Endothelial cell of umbilical vein (primary cell): ENCODE measurements around the gene PLCH1. TPM values are rescaled to one million over a fixed set of nuclear protein-coding genes. Genes with fewer than 3 reads are reported as not detected.

Experiments used
- BruUV-seq: library from RNA; stranded (reverse); fragments of 400-500 nt; replicated peaks from 2 replicates; lab custom pipeline; 2021; lab: Mats Ljungman, UMichigan
- CTCF ChIA-PET: fragments of 300-600, 350-600 bp; sonication (Branson Sonifier 250); formaldehyde crosslinking; loops from one replicate; lab custom pipeline; 2021; ENCODE audit warnings: antibody characterized with exemption, inconsistent platforms; lab: Charles Lee
- POLR2A ChIA-PET: fragments of 300-600, 350-600 bp; sonication (Branson Sonifier 250); formaldehyde crosslinking; loops from one replicate; lab custom pipeline; 2021; ENCODE audit warnings: antibody characterized with exemption, inconsistent platforms; lab: Charles Lee
- DNase-seq: peaks from one replicate; pipeline ENCODE4 v3.0.0-alpha.2; 2011; ENCODE audit warnings: low read depth, low spot score
- FAIRE-seq: peaks from 2 replicates; lab custom pipeline; 2011; peaks lifted over from hg19 to GRCh38; lab: Jason Lieb, UNC
- H2AFZ ChIP-seq: 2 replicates; pipeline ENCODE4 v1.6.0; 2012; ENCODE audit warnings: low read depth, low read length, control low read depth, inconsistent platforms
- H3K27ac ChIP-seq: 2 replicates; pipeline ENCODE4 v1.5.1; 2011; ENCODE audit warnings: low read depth, mild to moderate bottlenecking, control low read depth, low read length, moderate library complexity; ENCODE audit not compliant: insufficient read depth
- H3K27me3 ChIP-seq, 2 experiments: 2 replicates each; pipeline versions ENCODE4 v1.6.0 to v1.6.1; 2011; ENCODE audit warnings: low read length in 2 of 2, mixed read lengths in 1 of 2; ENCODE audit not compliant: control insufficient read depth in 2 of 2, insufficient read depth in 2 of 2
- H3K36me3 ChIP-seq, 2 experiments: 2 replicates in 1 of 2; 3 replicates in 1 of 2; pipeline ENCODE4 v1.5.1; 2011; ENCODE audit warnings: low read length in 2 of 2, mild to moderate bottlenecking in 1 of 2, moderate library complexity in 1 of 2; ENCODE audit not compliant: control insufficient read depth in 2 of 2, insufficient read depth in 2 of 2; ENCODE audit errors: extremely low read depth in 1 of 2
- H3K4me1 ChIP-seq: 3 replicates; pipeline ENCODE4 v1.5.1; 2011; ENCODE audit warnings: mild to moderate bottlenecking, low read length; ENCODE audit not compliant: control insufficient read depth, insufficient read depth; ENCODE audit errors: extremely low read depth
- H3K4me2 ChIP-seq: 2 replicates; pipeline ENCODE4 v1.6.1; 2011; ENCODE audit warnings: low read length, control low read depth, mixed read lengths; ENCODE audit not compliant: insufficient read depth
- H3K4me3 ChIP-seq, 3 experiments: fragments of 200-600 bp in 1 of 3; sonication (generic), shearing (Covaris generic) in 1 of 3; replicated peaks in 1 of 3; 2 replicates each; pipeline ENCODE4 v1.5.1; 2011 to 2016; ENCODE audit warnings: control low read depth in 3 of 3, low read length in 3 of 3, mild to moderate bottlenecking in 2 of 3, inconsistent platforms in 1 of 3, low read depth in 1 of 3, moderate library complexity in 1 of 3; ENCODE audit not compliant: insufficient read depth in 1 of 3
- H3K79me2 ChIP-seq: 2 replicates; pipeline ENCODE4 v1.6.0; 2012; ENCODE audit warnings: low read length, inconsistent platforms; ENCODE audit not compliant: control insufficient read depth, insufficient read depth
- H3K9ac ChIP-seq: replicated peaks from 2 replicates; pipeline ENCODE3; 2011; ENCODE audit warnings: low read length, control low read depth; ENCODE audit not compliant: insufficient read depth; ENCODE audit errors: extremely low read depth
- H3K9me1 ChIP-seq: replicated peaks from 3 replicates; pipeline ENCODE4 v1.6.0; 2011; ENCODE audit warnings: mild to moderate bottlenecking, low read length; ENCODE audit not compliant: control insufficient read depth, insufficient read depth; ENCODE audit errors: extremely low read depth
- H3K9me3 ChIP-seq: replicated peaks from 2 replicates; pipeline ENCODE4 v1.5.1; 2012; ENCODE audit warnings: low read length, inconsistent platforms; ENCODE audit not compliant: control insufficient read depth, insufficient read depth
- H4K20me1 ChIP-seq: replicated peaks from 2 replicates; pipeline ENCODE3; 2011; ENCODE audit warnings: mild to moderate bottlenecking, low read length; ENCODE audit not compliant: control insufficient read depth, insufficient read depth; ENCODE audit errors: extremely low read depth
- CTCF ChIP-seq, 2 donors: IDR thresholded peaks; 1 replicate in 1 of 2; 2 replicates in 1 of 2; pipeline ENCODE4 v1.5.1; 2011; ENCODE audit warnings: low read length in 2 of 2, mild to moderate bottlenecking in 2 of 2, moderate library complexity in 2 of 2, control low read depth in 1 of 2, inconsistent platforms in 1 of 2, low read depth in 1 of 2; ENCODE audit not compliant: insufficient read depth in 1 of 2; ENCODE audit errors: extremely low read depth in 1 of 2
- EZH2 ChIP-seq: IDR thresholded peaks from 2 replicates; pipeline ENCODE4 v1.6.1; 2012; ENCODE audit warnings: borderline replicate concordance, low read depth, mild to moderate bottlenecking, moderate library complexity, low read length, inconsistent platforms; ENCODE audit not compliant: severe bottlenecking
- FOS ChIP-seq: IDR thresholded peaks from 2 replicates; pipeline ENCODE4 v1.6.1; 2011; ENCODE audit warnings: mild to moderate bottlenecking, low read length, moderate library complexity, borderline replicate concordance; ENCODE audit not compliant: insufficient read depth
- GATA2 ChIP-seq: IDR thresholded peaks from 2 replicates; pipeline ENCODE4 v1.7.0; 2011; ENCODE audit warnings: low read depth, mild to moderate bottlenecking, moderate library complexity, mixed read lengths, low read length; ENCODE audit not compliant: insufficient read length, insufficient read depth
- JUN ChIP-seq: IDR thresholded peaks from 2 replicates; pipeline ENCODE4 v1.6.1; 2011; ENCODE audit warnings: borderline replicate concordance, low read depth; ENCODE audit not compliant: insufficient read length, insufficient read depth
- MAX ChIP-seq: IDR thresholded peaks from 2 replicates; pipeline ENCODE4 v1.6.1; 2011; ENCODE audit not compliant: insufficient read depth, insufficient read length
- MYC ChIP-seq: IDR thresholded peaks from one replicate; pipeline ENCODE4 v1.6.1; 2011; ENCODE audit warnings: mild to moderate bottlenecking, low read depth, low read length
- POLR2A ChIP-seq: IDR thresholded peaks from 2 replicates; pipeline ENCODE4 v1.6.1; 2012; ENCODE audit warnings: low read depth, mild to moderate bottlenecking, control low read depth, low read length
- POLR2AphosphoS5 ChIP-seq: IDR thresholded peaks from 2 replicates; pipeline ENCODE4 v1.6.1; 2012; ENCODE audit warnings: low read depth, mild to moderate bottlenecking, control low read depth, low read length, moderate library complexity; ENCODE audit not compliant: insufficient read depth
- dilution Hi-C: fragments of 300-500 bp; cut with MboI; formaldehyde crosslinking; loops from one replicate; pipeline ENCODE4 v1.15.0; 2019; ENCODE audit warnings: low sequenced_read_pairs; ENCODE audit not compliant: extremely low pct_ligation_motif_present
- intact Hi-C: fragments of 100-400 bp; cut with micrococcal nuclease; formaldehyde crosslinking; loops from one replicate; pipeline ENCODE4 v1.10.0; 2022
- polyA plus RNA-seq, 4 experiments: library from polyadenylated mRNA; depleted of rRNA in 3 of 4; stranded (reverse) in 3 of 4; unstranded in 1 of 4; fragments of >200 nt; gene quantifications; 2 replicates each; pipeline versions ENCODE4 v1.2.1 to v1.2.3, GENCODE V29; 2011 to 2012; ENCODE audit warnings: missing spikeins in 1 of 4
- total RNA-seq: library from RNA; stranded (reverse); gene quantifications from 2 replicates; pipeline ENCODE4 v1.2.3, GENCODE V29; 2021

PLCH1 gene
- total and polyA plus RNA-seq, 2 donors (not counting 3 experiments of a cell fraction or from before 2014, with no cell fraction given), result 0.03 TPM; not detected in 1

GRCh38 chr3:155431856-155432570 lies 312.9 kb downstream of the PLCH1 start:
- dilution Hi-C loops, result no loop called here
- Histone ChIP-seq H3K79me2 (no peaks in the 10 kb centered on the region), H3K4me1 (no peaks in the 10 kb centered on the region), H3K9me3 (no peaks in the 10 kb centered on the region), H3K9ac (no peak overlapping the region), H4K20me1 (no peaks in the 10 kb centered on the region), H2AFZ (no peak overlapping the region), H3K4me2 (no peak overlapping the region), H3K9me1 (no peaks in the 10 kb centered on the region), H3K27me3 (no peaks in the 10 kb centered on the region), H3K27ac (no peak overlapping the region), H3K36me3 (no peaks in the 10 kb centered on the region), H3K4me3 (no peak overlapping the region)
- ChIA-PET CTCF (no interaction called here), POLR2A (no interaction called here)
- DNase-seq (no peak), FAIRE-seq (no peak)
- no TSS peak for BruUV-seq
- no peak for TF ChIP-seq GATA2
- no peak for TF ChIP-seq EZH2
- no peak for TF ChIP-seq FOS
- no peak for TF ChIP-seq MYC
- TF ChIP-seq POLR2AphosphoS5, result no peak
- no peak for TF ChIP-seq JUN
- no peak for TF ChIP-seq MAX
- TF ChIP-seq POLR2A, result no peak
- TF ChIP-seq CTCF (IDR thresholded peaks at IDR 0.05; ENCODE audit: extremely low read depth in 1 of 2, insufficient read depth in 1 of 2, low read depth in 1 of 2, low read length in 2 of 2), result no peak
- intact Hi-C loops, result no loop called here
